ENCODE measurements around the gene ASB13. TPM values are rescaled to one million over a fixed set of nuclear protein-coding genes. Genes with fewer than 3 reads are reported as not detected.

The ASB13 gene
- total RNA-seq, 4 donors from 2014 or later = 11.6 to 18.6 (median 16.5) TPM

DNA sequence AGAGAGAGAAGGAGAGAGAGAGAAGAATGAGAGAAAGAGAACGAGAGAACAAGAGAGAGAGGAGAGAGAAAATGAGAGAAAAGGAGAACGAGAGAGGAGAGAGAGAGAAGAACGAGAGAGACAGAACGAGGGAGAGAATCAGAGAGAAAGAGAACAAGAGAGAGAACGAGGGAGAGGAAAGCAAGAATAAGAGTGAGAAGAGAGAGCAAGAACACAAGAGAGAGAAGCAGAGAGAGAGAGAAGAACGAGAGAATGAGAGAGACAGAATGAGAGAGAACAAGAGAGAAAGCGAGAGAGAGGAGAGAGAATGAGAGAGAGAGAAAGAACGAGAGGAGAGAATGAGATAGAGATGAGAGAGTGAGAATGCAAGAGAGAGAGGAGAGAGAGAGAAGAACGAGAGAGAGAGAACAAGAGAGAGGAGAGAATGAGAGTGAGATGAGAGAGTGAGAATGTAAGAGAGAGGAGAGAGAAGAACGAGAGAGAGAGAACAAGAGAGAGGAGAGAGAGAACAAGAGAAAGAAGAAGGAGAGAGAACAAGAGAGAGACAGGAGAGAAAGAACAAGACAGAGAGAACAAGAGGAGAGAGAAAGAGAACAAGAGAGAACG is 68.2 kb downstream of the ASB13 start:
- no peak for TF ChIP-seq CTCF (IDR thresholded peaks at IDR 0.05)
- TF ChIP-seq POLR2AphosphoS5 (IDR thresholded peaks at IDR 0.05) = no peak
- no peak for TF ChIP-seq POLR2A (IDR thresholded peaks at IDR 0.05)
- TF ChIP-seq EP300 (IDR thresholded peaks at IDR 0.05) = no peak
- no peaks in the 10 kb centered on the region for H3K27me3 ChIP-seq
- no peak overlapping the region for H3K4me3 ChIP-seq
- no peak overlapping the region for H3K27ac ChIP-seq
- WGBS = 83% methylated on average over 11 of the region's 11 CpGs
- no peaks in the 10 kb centered on the region for H3K36me3 ChIP-seq
- no peaks in the 10 kb centered on the region for H3K9me3 ChIP-seq
- H3K4me1 ChIP-seq = peaks cover 26% of the 10 kb centered on the region
- no peak for DNase-seq (ENCODE audit: low spot score in 2 of 2)

GRCh38 chr10:5596611-5597341 is 69.6 kb downstream of the ASB13 start:
- Histone ChIP-seq H3K9me3 (no peaks in the 10 kb centered on the region), H3K27ac (no peak overlapping the region)
- no peak for TF ChIP-seq CTCF (IDR thresholded peaks at IDR 0.05)
- no peak for TF ChIP-seq POLR2AphosphoS5 (IDR thresholded peaks at IDR 0.05)
- no peak for TF ChIP-seq POLR2A (IDR thresholded peaks at IDR 0.05)

DNA sequence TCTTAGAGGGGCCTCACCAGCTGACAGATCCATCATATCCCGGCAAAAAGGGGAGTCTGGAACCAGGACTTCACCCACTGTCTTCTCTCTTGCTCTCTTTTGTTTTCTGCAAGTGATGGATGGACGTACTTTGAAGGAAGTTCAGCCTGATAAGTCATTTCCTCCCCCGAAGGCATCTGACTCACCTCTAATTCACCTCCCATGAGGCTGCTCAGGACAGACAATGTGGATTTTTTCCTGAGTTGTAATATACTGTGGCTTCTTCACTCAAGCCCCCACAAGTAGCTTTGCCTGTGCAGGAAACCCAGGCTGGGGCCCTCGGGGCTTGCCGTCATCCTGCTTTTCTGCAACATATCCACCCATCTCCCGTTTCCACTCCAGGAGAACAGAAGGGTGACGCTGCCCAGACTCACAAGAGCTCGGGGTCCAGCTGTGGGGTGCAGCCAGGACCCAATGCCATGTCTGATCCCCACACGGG is 70.4 kb downstream of the ASB13 start:
- 59% methylated on average over 9 of the region's 9 CpGs for WGBS
- H3K4me3 ChIP-seq = no peak overlapping the region
- no peaks in the 10 kb centered on the region for H3K9me3 ChIP-seq
- no peak overlapping the region for H3K27ac ChIP-seq
- no peak for TF ChIP-seq CTCF (IDR thresholded peaks at IDR 0.05)
- TF ChIP-seq POLR2A (IDR thresholded peaks at IDR 0.05) = no peak
- no peak for TF ChIP-seq EP300 (IDR thresholded peaks at IDR 0.05)
- no peak for TF ChIP-seq POLR2AphosphoS5 (IDR thresholded peaks at IDR 0.05)
- no peak for DNase-seq (ENCODE audit: low spot score in 2 of 2)
- H3K4me1 ChIP-seq = peaks cover 19% of the 10 kb centered on the region
- no peaks in the 10 kb centered on the region for H3K27me3 ChIP-seq
- H3K36me3 ChIP-seq = no peaks in the 10 kb centered on the region

More at GRCh38 chr10:5596611-5597341, 69.6 kb downstream of the ASB13 start:
- no peaks in the 10 kb centered on the region for H3K27me3 ChIP-seq
- 77% methylated on average over 11 of the region's 26 CpGs for WGBS
- no peak for DNase-seq (ENCODE audit: low spot score in 2 of 2)
- no peaks in the 10 kb centered on the region for H3K36me3 ChIP-seq
- no peak overlapping the region for H3K4me3 ChIP-seq
- H3K4me1 ChIP-seq = peaks cover 20% of the 10 kb centered on the region

GRCh38 chr10:5595591-5595990 is 70.8 kb downstream of the ASB13 start:
- H3K27me3 ChIP-seq = no peaks in the 10 kb centered on the region
- TF ChIP-seq CTCF (IDR thresholded peaks at IDR 0.05) = no peak
- no peak for TF ChIP-seq EP300 (IDR thresholded peaks at IDR 0.05)
- no peak for TF ChIP-seq POLR2AphosphoS5 (IDR thresholded peaks at IDR 0.05)
- no peak for TF ChIP-seq POLR2A (IDR thresholded peaks at IDR 0.05)
- 8% methylated on average over 2 of the region's 7 CpGs for WGBS
- H3K36me3 ChIP-seq = no peaks in the 10 kb centered on the region
- no peaks in the 10 kb centered on the region for H3K9me3 ChIP-seq
- no peak overlapping the region for H3K27ac ChIP-seq
- no peak overlapping the region for H3K4me3 ChIP-seq
- DNase-seq (ENCODE audit: low spot score in 2 of 2) = no peak
- peaks cover 19% of the 10 kb centered on the region for H3K4me1 ChIP-seq

GRCh38 chr10:5595095-5595494 is 71.3 kb downstream of the ASB13 start:
- Histone ChIP-seq H3K27me3 (no peaks in the 10 kb centered on the region), H3K36me3 (no peaks in the 10 kb centered on the region), H3K4me1 (peaks cover 19% of the 10 kb centered on the region), H3K4me3 (no peak overlapping the region), H3K9me3 (no peaks in the 10 kb centered on the region), H3K27ac (no peak overlapping the region)
- 88% methylated on average over 5 of the region's 5 CpGs for WGBS
- TF ChIP-seq POLR2AphosphoS5 (IDR thresholded peaks at IDR 0.05) = no peak
- no peak for TF ChIP-seq EP300 (IDR thresholded peaks at IDR 0.05)
- TF ChIP-seq POLR2A (IDR thresholded peaks at IDR 0.05) = no peak
- DNase-seq (ENCODE audit: low spot score in 2 of 2) = no peak
